ENCODE data around the gene RBM10. TPM values are rescaled to one million over a fixed set of nuclear protein-coding genes. Genes with fewer than 3 reads are reported as not detected.

Gene RBM10
- total RNA-seq, 1 experiment from 2014 or later: 79.1 TPM

- Histone ChIP-seq H3K4me3 (ENCODE audit: insufficient read depth, low read depth, low read length) (no peak overlapping the region), H3K36me3 (replicated peaks; ENCODE audit: control insufficient read depth, insufficient read depth, low read length) (peaks cover 6% of the 10 kb centered on the region)
These were observed 6.8 kb upstream of the RBM10 start for GRCh38 chrX:47138171-47138570.

GRCh38 chrX:47143894-47144625 is 961 bp upstream of the RBM10 start:
- H3K36me3 ChIP-seq (replicated peaks; ENCODE audit: control insufficient read depth, insufficient read depth, low read length): peaks cover 6% of the 10 kb centered on the region
- H3K4me3 ChIP-seq (ENCODE audit: insufficient read depth, low read depth, low read length): peak overlapping the region; percentile 70
- H3K27me3 ChIP-seq (ENCODE audit: control insufficient read depth, insufficient read depth, low read length): no peaks in the 10 kb centered on the region
- peak; percentile 81 for DNase-seq

More at GRCh38 chrX:47138171-47138570, 6.8 kb upstream of the RBM10 start:
- H3K27me3 ChIP-seq (ENCODE audit: control insufficient read depth, insufficient read depth, low read length): no peaks in the 10 kb centered on the region
- no peak for DNase-seq

GRCh38 chrX:47145395-47146120 is 537 bp downstream of the RBM10 start:
- peak; percentile 72 for DNase-seq
- no peaks in the 10 kb centered on the region for H3K27me3 ChIP-seq (ENCODE audit: control insufficient read depth, insufficient read depth, low read length)
- peak overlapping the region; percentile 70 for H3K4me3 ChIP-seq (ENCODE audit: insufficient read depth, low read depth, low read length)
- peaks cover 6% of the 10 kb centered on the region for H3K36me3 ChIP-seq (replicated peaks; ENCODE audit: control insufficient read depth, insufficient read depth, low read length)

- Histone ChIP-seq H3K36me3 (replicated peaks; ENCODE audit: control insufficient read depth, insufficient read depth, low read length) (peaks cover 6% of the 10 kb centered on the region), H3K4me3 (ENCODE audit: insufficient read depth, low read depth, low read length) (peak overlapping the region; percentile 70)
- DNase-seq: peak; percentile 26
These were observed 1.3 kb downstream of the RBM10 start for GRCh38 chrX:47146121-47146935.

GRCh38 chrX:47146936-47147859 is 2.2 kb downstream of the RBM10 start:
- no peaks in the 10 kb centered on the region for H3K27me3 ChIP-seq (ENCODE audit: control insufficient read depth, insufficient read depth, low read length)
- peaks cover 5% of the 10 kb centered on the region for H3K36me3 ChIP-seq (replicated peaks; ENCODE audit: control insufficient read depth, insufficient read depth, low read length)
- peak; percentile 35 for DNase-seq
- no peak overlapping the region for H3K4me3 ChIP-seq (ENCODE audit: insufficient read depth, low read depth, low read length)

More at GRCh38 chrX:47146121-47146935, 1.3 kb downstream of the RBM10 start:
- no peaks in the 10 kb centered on the region for H3K27me3 ChIP-seq (ENCODE audit: control insufficient read depth, insufficient read depth, low read length)

GRCh38 chrX:47148946-47149345 is 3.9 kb downstream of the RBM10 start:
- no peaks in the 10 kb centered on the region for H3K27me3 ChIP-seq (ENCODE audit: control insufficient read depth, insufficient read depth, low read length)
- DNase-seq: no peak
- no peaks in the 10 kb centered on the region for H3K36me3 ChIP-seq (replicated peaks; ENCODE audit: control insufficient read depth, insufficient read depth, low read length)
- no peak overlapping the region for H3K4me3 ChIP-seq (ENCODE audit: insufficient read depth, low read depth, low read length)

- no peak overlapping the region for H3K4me3 ChIP-seq (ENCODE audit: insufficient read depth, low read depth, low read length)
- no peaks in the 10 kb centered on the region for H3K27me3 ChIP-seq (ENCODE audit: control insufficient read depth, insufficient read depth, low read length)
- no peaks in the 10 kb centered on the region for H3K36me3 ChIP-seq (replicated peaks; ENCODE audit: control insufficient read depth, insufficient read depth, low read length)
- DNase-seq: no peak
These were observed 6.4 kb downstream of the RBM10 start for GRCh38 chrX:47151435-47151834.

GRCh38 chrX:47156611-47157520 is 11.8 kb downstream of the RBM10 start:
- Histone ChIP-seq H3K4me3 (ENCODE audit: insufficient read depth, low read depth, low read length) (no peak overlapping the region), H3K27me3 (ENCODE audit: control insufficient read depth, insufficient read depth, low read length) (no peaks in the 10 kb centered on the region), H3K36me3 (replicated peaks; ENCODE audit: control insufficient read depth, insufficient read depth, low read length) (peaks cover 4% of the 10 kb centered on the region; the same call in 1 of the 2 replicates)
- peak; percentile 22 for DNase-seq

- Histone ChIP-seq H3K27me3 (ENCODE audit: control insufficient read depth, insufficient read depth, low read length) (no peaks in the 10 kb centered on the region), H3K36me3 (replicated peaks; ENCODE audit: control insufficient read depth, insufficient read depth, low read length) (peaks cover 4% of the 10 kb centered on the region; the same call in 1 of the 2 replicates), H3K4me3 (ENCODE audit: insufficient read depth, low read depth, low read length) (no peak overlapping the region)
- peak; percentile 78 for DNase-seq
These were observed 13.1 kb downstream of the RBM10 start for GRCh38 chrX:47158131-47158530.

GRCh38 chrX:47158781-47159180 is 13.8 kb downstream of the RBM10 start:
- H3K4me3 ChIP-seq (ENCODE audit: insufficient read depth, low read depth, low read length): no peak overlapping the region
- no peaks in the 10 kb centered on the region for H3K27me3 ChIP-seq (ENCODE audit: control insufficient read depth, insufficient read depth, low read length)

GRCh38 chrX:47160781-47161180 is 15.8 kb downstream of the RBM10 start:
- no peak for DNase-seq
- H3K27me3 ChIP-seq (ENCODE audit: control insufficient read depth, insufficient read depth, low read length): no peaks in the 10 kb centered on the region
- H3K36me3 ChIP-seq (replicated peaks; ENCODE audit: control insufficient read depth, insufficient read depth, low read length): peaks cover 4% of the 10 kb centered on the region; the same call in 1 of the 2 replicates
- H3K4me3 ChIP-seq (ENCODE audit: insufficient read depth, low read depth, low read length): no peak overlapping the region

More at GRCh38 chrX:47158781-47159180, 13.8 kb downstream of the RBM10 start:
- peaks cover 4% of the 10 kb centered on the region; the same call in 1 of the 2 replicates for H3K36me3 ChIP-seq (replicated peaks; ENCODE audit: control insufficient read depth, insufficient read depth, low read length)
- no peak for DNase-seq

GRCh38 chrX:47162927-47163583 is 18.0 kb downstream of the RBM10 start:
- DNase-seq: no peak
- Histone ChIP-seq H3K27me3 (ENCODE audit: control insufficient read depth, insufficient read depth, low read length) (no peaks in the 10 kb centered on the region), H3K4me3 (ENCODE audit: insufficient read depth, low read depth, low read length) (no peak overlapping the region), H3K36me3 (replicated peaks; ENCODE audit: control insufficient read depth, insufficient read depth, low read length) (no peaks in the 10 kb centered on the region)
